ENCODE measurements around the gene NUB1.

Gene NUB1

GRCh38 chr7:151408839-151409666 lies 67.4 kb downstream of the NUB1 start:
- no peak for TF ChIP-seq POLR2A (IDR thresholded peaks at IDR 0.05; ENCODE audit: low read depth, low read length)
- DNase-seq (ENCODE audit: insufficient read length, low spot score) (no peak), FAIRE-seq (no peak)

DNA sequence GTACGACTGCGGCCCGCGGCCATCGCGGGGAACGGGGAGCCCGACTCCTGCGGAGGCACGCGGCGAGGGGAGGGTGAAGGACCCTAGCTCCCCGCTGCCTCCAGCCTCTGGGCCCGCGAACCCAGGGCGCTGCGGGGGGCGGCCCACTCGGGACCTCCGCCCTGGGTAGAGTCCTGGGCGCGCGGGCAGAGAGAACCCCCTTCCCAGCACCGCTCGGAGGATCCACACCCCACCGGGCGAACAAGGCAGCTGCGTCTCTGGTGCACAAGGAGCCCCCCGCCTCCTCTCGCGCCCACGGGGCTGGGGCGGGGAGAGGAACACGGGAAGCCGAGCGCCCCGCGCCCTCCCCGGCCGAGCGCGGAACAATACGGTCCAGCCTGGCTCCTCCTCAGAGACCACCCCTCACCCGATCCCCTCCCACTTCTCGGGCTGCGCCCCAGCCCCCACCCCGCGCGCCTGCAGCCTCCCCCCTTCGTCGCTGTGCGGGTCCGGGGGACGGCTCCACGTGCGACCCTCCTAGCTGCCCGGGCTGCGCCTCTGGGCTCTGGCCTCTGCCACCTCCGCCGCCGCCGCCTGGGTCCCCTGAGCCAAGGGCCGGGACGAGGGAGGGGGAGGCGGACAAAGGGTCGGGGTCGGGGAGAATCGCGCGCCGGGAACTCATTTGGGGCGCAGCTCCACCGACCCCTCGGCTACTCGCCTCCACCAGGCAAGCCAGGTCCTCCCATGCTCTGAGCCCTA lies 68.2 kb downstream of the NUB1 start, which contains the start of gene WDR86:
WDR86 (minus strand) TSS at position 372 of the 738 bp plus-strand sequence. CDS start 449 bp downstream, outside the sequence.
- DNase-seq (ENCODE audit: insufficient read length, low spot score): no peak
- TF ChIP-seq POLR2A (IDR thresholded peaks at IDR 0.05; ENCODE audit: low read depth, low read length): no peak
- no peak for FAIRE-seq

GRCh38 chr7:151410405-151411390 lies 69.1 kb downstream of the NUB1 start:
- FAIRE-seq (no peak), DNase-seq (ENCODE audit: insufficient read length, low spot score) (no peak)
- TF ChIP-seq POLR2A (IDR thresholded peaks at IDR 0.05; ENCODE audit: low read depth, low read length): no peak

GRCh38 chr7:151411551-151411950 lies 69.9 kb downstream of the NUB1 start:
- no peak for TF ChIP-seq POLR2A (IDR thresholded peaks at IDR 0.05; ENCODE audit: low read depth, low read length)
- no peak for FAIRE-seq
- DNase-seq (ENCODE audit: insufficient read length, low spot score): no peak

GRCh38 chr7:151412318-151412717 lies 70.7 kb downstream of the NUB1 start:
- no peak for FAIRE-seq
- TF ChIP-seq POLR2A (IDR thresholded peaks at IDR 0.05; ENCODE audit: low read depth, low read length): no peak
- no peak for DNase-seq (ENCODE audit: insufficient read length, low spot score)

DNA sequence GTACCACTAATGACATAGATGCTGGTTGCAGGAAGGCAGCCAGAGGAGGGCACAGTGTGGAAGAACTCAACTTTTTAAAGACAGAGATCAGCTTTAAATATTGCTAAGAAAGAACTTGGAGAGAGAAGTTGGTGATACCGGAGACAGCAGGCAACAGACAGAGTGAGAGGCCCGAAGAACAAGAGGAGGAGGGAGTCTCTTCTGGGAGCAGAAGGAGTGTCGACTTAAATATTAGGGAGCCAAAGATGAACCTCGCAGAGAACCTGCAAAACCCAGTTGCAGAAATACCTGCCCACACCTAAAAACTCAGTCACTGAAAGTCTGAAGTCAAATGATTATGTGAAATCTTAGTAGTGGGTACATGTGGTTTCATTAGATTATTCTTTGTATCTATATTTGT lies 71.6 kb downstream of the NUB1 start:
- TF ChIP-seq POLR2A (IDR thresholded peaks at IDR 0.05; ENCODE audit: low read depth, low read length): no peak
- DNase-seq (ENCODE audit: insufficient read length, low spot score) (no peak), FAIRE-seq (no peak)

DNA sequence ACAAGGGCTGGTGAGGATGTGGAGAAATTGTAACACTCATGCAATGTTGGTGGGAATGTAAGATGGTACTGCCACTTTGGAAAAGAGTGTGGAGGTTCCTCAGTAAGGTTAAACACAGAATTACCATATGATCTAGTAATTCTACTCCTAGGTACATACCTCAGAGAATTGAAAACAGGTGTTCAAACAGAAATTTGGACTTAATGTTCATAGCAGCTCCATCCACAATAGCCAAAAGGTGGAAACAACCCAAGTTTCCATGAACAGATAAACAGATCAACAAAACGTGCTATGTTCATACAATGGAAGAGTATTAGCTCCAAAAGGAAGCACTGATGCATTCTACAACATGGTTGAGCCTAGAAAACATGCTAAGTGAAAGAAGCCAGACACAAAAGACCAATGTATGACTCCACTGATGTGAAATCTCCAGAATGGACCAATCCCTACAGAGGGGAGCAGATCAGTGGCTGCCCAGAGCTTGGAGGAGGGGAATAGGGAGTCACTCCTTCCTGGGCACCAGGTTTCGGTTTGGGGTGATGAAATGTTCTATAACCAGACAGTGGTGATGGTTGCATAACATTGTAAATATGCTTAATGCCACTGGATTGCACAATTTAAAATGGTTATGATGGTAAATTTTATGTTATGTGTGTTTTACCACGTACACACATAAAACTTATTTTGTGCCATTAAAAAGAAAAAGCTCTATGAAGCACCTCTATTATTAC lies 73.9 kb downstream of the NUB1 start:
- TF ChIP-seq POLR2A (IDR thresholded peaks at IDR 0.05; ENCODE audit: low read depth, low read length): no peak
- FAIRE-seq: no peak
- DNase-seq (ENCODE audit: insufficient read length, low spot score): no peak

- FAIRE-seq: no peak
- TF ChIP-seq POLR2A (IDR thresholded peaks at IDR 0.05; ENCODE audit: low read depth, low read length): no peak
- no peak for DNase-seq (ENCODE audit: insufficient read length, low spot score)
Observed at GRCh38 chr7:151416112-151416940, 74.7 kb downstream of the NUB1 start.

DNA sequence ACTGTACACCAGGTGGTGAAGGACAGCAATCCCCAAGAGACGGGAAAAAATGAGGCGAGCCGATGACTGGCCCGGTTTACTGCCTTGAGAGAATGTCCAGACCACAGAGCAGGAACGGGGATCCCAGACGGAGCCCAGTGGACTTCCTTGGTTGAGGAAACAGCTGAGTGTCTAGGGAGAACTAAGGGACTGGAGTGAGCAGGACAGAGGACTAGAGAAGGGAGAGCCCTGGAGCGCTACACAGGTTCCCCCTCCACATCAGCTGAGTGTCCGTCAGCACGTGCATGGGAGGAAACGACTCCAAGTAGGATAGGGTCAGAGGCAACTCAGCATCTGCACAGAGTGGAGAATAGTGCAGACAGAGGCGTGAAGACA lies 75.3 kb downstream of the NUB1 start:
- DNase-seq (ENCODE audit: insufficient read length, low spot score) (no peak), FAIRE-seq (no peak)
- TF ChIP-seq POLR2A (IDR thresholded peaks at IDR 0.05; ENCODE audit: low read depth, low read length): no peak

- DNase-seq (ENCODE audit: insufficient read length, low spot score): no peak
- FAIRE-seq: no peak
- TF ChIP-seq POLR2A (IDR thresholded peaks at IDR 0.05; ENCODE audit: low read depth, low read length): no peak
Observed at GRCh38 chr7:151420144-151420543, 78.5 kb downstream of the NUB1 start.

DNA sequence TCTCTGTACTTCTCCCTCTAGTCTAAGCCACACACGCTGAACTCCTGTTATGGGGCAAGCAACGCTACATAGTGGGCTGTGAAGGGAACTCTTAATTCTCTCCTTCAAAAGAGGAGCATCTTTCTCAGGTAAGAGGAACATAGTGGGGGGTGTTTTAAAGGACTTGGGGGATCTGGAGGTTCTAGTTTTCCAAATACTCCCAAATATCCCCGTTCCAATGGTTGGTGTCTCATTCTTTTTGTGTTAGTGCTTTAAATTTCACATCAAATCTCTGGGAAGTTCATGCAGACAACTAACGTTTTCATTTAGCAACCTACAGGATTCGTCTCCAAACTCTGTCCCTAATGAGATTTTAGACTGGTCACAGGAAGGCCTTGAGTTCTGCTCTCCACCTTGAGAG lies 80.6 kb downstream of the NUB1 start:
- no peak for DNase-seq (ENCODE audit: insufficient read length, low spot score)
- TF ChIP-seq POLR2A (IDR thresholded peaks at IDR 0.05; ENCODE audit: low read depth, low read length): no peak
- FAIRE-seq: no peak

- no peak for TF ChIP-seq POLR2A (IDR thresholded peaks at IDR 0.05; ENCODE audit: low read depth, low read length)
- FAIRE-seq (no peak), DNase-seq (ENCODE audit: insufficient read length, low spot score) (no peak)
Observed at GRCh38 chr7:151423226-151423625, 81.6 kb downstream of the NUB1 start.
